Measurements from ENCODE around the gene HTT.

The HTT gene

DNA sequence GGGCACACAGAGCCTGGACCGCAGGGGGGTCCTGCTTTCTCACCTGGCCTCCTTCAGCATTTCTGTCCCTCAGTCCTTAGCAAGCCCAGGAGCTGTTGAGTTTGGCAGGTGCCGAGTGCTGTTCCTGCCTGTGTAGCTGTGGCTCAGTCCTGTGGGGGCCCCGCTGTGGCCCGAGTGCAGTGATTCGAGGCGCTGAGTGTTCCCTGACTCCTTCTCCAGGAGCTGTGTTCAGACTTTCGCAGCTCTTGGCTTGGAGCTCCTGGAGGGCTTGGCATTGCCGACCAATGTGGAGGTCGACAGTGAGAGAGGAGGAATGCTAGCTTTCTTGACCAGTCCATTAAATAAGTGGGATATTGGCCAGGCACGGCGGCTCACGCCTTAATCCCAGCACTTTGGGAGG is 124.4 kb downstream of the HTT start:
- Histone ChIP-seq H3K4me3 (replicated peaks; ENCODE audit: low read depth, low read length) (no peak overlapping the region), H3K36me3 (ENCODE audit: control insufficient read depth, insufficient read depth, low read length) (peaks cover 35% of the 10 kb centered on the region), H3K27me3 (replicated peaks; ENCODE audit: control insufficient read depth, insufficient read depth, low read length) (no peaks in the 10 kb centered on the region)
- TF ChIP-seq, protein P1, sequence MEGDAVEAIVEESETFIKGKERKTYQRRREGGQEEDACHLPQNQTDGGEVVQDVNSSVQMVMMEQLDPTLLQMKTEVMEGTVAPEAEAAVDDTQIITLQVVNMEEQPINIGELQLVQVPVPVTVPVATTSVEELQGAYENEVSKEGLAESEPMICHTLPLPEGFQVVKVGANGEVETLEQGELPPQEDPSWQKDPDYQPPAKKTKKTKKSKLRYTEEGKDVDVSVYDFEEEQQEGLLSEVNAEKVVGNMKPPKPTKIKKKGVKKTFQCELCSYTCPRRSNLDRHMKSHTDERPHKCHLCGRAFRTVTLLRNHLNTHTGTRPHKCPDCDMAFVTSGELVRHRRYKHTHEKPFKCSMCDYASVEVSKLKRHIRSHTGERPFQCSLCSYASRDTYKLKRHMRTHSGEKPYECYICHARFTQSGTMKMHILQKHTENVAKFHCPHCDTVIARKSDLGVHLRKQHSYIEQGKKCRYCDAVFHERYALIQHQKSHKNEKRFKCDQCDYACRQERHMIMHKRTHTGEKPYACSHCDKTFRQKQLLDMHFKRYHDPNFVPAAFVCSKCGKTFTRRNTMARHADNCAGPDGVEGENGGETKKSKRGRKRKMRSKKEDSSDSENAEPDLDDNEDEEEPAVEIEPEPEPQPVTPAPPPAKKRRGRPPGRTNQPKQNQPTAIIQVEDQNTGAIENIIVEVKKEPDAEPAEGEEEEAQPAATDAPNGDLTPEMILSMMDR (IDR thresholded peaks at IDR 0.05; ENCODE audit: insufficient read depth, low read length, poor library complexity, severe bottlenecking): no peak
- no peak for DNase-seq (ENCODE audit: extremely low read depth, insufficient read length)

DNA sequence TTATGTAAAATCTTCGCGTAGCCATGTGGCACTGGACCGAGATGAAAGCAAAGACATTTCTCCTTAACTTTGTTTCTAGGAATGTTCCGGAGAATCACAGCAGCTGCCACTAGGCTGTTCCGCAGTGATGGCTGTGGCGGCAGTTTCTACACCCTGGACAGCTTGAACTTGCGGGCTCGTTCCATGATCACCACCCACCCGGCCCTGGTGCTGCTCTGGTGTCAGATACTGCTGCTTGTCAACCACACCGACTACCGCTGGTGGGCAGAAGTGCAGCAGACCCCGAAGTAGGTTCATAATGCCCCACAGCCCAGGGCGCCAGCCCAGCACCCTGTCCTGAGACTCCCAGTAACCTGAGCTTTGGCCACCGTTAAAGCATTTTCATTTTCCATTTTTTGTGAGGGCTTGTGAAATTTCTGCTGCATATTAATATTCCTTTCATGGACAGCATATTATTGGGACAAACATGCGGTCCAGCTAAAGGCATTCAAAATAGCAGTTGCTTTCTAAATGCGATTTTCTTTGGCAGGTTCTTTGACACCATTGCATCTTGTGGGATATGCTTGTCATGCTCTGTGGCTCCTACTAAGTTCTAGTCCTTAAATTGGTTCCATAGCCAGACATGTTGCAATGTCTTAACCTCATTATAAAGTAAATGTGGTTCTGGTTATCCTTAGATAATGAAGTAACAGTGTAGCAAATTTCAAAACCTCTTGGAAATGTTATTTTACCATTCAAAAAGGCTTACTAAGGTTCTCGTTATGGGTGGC is 125.4 kb downstream of the HTT start:
- DNase-seq (ENCODE audit: extremely low read depth, insufficient read length): no peak
- TF ChIP-seq, protein P1 (IDR thresholded peaks at IDR 0.05; ENCODE audit: insufficient read depth, low read length, poor library complexity, severe bottlenecking): no peak
- no peak overlapping the region for H3K4me3 ChIP-seq (replicated peaks; ENCODE audit: low read depth, low read length)
- peaks cover 35% of the 10 kb centered on the region for H3K36me3 ChIP-seq (ENCODE audit: control insufficient read depth, insufficient read depth, low read length)
- no peaks in the 10 kb centered on the region for H3K27me3 ChIP-seq (replicated peaks; ENCODE audit: control insufficient read depth, insufficient read depth, low read length)

DNA sequence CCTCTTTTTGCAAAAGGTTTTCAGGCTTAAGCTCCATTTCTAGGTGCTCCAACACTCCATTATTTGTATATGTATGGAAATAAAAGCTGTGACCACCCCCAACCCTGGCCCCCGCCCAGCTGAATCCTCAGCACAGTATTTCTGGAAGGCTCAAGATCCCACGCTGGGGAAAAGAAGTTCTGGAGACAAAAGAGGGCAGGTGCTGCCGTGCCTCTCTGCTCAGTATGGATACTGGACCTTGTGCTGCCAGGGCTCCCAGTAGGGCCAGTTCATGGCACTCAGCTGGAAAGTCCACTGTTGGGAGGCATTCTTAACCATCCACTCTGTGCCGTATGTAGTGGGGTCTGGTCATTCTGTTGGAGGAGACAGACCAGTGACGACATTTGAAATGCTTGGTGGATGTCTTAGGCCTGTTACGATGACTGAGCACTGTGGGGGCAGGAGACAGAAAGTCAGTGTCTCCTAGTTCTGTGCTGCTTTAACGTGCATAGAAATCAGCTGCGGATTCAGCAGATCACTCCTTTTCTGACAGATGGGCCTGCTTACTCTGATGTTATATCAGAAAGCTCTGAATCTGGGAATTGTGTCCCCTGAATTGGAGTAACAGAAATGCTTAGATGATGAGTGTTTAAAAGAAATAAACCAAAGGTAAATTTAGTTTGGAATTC is 126.1 kb downstream of the HTT start:
- Histone ChIP-seq H3K4me3 (replicated peaks; ENCODE audit: low read depth, low read length) (no peak overlapping the region), H3K27me3 (replicated peaks; ENCODE audit: control insufficient read depth, insufficient read depth, low read length) (no peaks in the 10 kb centered on the region), H3K36me3 (ENCODE audit: control insufficient read depth, insufficient read depth, low read length) (peaks cover 35% of the 10 kb centered on the region)
- TF ChIP-seq, protein P1 (IDR thresholded peaks at IDR 0.05; ENCODE audit: insufficient read depth, low read length, poor library complexity, severe bottlenecking): no peak
- no peak for DNase-seq (ENCODE audit: extremely low read depth, insufficient read length)

DNA sequence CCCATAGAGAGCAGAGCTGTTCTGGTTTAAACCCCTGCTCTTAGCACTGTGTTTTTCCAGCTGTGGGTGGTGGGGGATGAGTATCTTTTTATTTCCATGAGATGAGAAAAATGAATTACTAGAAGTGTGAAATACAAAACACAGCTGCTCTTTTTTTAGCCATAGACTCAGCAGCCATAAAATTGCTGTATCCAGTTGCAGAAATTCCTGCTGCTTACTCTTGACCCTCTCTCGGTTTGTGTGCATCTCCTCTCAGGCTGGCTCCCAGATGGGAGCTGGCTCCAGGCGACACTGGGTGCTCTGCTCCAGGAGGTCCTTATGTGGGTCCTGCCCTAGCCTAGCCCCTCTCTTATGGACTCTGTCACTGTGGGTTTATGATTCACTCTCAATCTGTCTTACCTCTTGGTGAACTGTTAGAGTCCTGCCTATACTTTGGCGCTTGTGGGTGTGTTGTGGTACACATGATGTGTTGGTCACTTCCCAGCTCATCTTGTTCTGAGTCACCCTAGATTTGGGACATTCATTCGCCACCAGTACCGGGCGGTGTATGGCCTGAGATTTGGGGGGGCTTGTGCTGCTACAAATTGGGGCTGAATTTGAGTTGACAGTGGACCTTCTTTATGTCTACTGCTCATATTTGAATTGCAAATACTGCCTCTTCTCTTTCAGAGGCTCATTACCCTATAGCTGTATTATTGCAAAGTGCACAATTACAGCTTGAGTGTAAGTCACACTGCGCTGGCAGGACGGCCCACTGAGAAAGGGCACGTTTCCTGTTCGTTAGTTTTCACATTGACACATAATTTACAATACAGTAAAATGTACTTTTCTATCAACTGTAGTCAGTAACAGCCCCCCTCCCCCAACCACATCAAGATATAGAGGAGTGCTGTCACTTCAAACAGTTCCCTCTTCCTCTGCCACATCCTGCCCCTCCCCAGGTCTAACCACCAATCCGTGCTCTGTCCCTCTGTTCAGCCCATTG is 127.5 kb downstream of the HTT start:
- DNase-seq (ENCODE audit: extremely low read depth, insufficient read length): peak; percentile 33
- TF ChIP-seq, protein P1 (IDR thresholded peaks at IDR 0.05; ENCODE audit: insufficient read depth, low read length, poor library complexity, severe bottlenecking): no peak
- Histone ChIP-seq H3K4me3 (replicated peaks; ENCODE audit: low read depth, low read length) (no peak overlapping the region), H3K27me3 (replicated peaks; ENCODE audit: control insufficient read depth, insufficient read depth, low read length) (no peaks in the 10 kb centered on the region), H3K36me3 (ENCODE audit: control insufficient read depth, insufficient read depth, low read length) (peaks cover 29% of the 10 kb centered on the region)

DNA sequence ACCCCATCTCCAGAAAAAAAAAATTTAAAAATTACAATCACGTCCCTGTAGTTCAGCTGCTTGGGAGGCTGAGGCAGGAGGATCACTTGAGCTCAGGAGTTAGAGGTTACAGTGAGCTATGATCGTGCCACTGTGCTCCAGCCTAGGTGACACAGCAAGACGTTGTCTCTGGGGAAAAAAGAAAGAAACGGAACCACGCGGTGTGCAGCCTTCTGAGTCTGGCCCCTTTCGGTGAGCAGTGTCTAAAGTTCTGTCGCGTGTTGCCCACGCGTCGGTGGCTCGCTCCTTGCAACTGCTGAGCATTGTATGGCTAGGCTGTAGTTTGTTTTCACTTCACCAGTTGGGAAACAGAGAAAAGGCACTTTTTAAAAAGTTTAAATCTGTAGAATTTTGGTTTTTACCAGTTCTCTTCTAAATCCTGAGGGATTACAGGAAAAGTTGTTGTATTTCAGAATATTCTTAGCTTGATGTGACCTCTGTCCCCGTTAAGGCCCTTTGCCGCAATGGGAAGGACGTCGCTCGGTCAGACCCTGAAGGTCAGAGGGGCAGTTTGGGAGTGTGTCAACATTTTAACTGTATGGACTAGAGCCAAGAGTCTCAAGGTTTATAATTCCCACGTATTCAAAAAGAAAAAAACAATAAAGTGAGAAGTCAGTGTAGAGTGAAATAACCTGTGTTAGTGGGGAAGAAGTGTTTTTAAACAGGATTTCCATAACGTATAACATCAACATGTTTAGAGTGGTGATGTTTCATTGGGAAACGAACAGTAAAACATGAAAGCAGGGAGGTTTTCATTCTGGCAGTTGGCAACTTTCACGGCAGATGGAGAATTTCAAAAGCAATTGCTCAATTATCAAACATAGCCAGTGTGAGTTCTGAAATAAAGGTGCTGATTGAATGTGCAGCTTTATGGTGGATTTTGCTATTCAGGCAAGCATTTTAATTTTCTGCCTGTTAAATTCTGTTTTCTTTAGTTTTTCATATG is 128.6 kb downstream of the HTT start:
- TF ChIP-seq, protein P1 (IDR thresholded peaks at IDR 0.05; ENCODE audit: insufficient read depth, low read length, poor library complexity, severe bottlenecking): no peak
- Histone ChIP-seq H3K36me3 (ENCODE audit: control insufficient read depth, insufficient read depth, low read length) (peaks cover 28% of the 10 kb centered on the region), H3K4me3 (replicated peaks; ENCODE audit: low read depth, low read length) (no peak overlapping the region), H3K27me3 (replicated peaks; ENCODE audit: control insufficient read depth, insufficient read depth, low read length) (no peaks in the 10 kb centered on the region)
- DNase-seq (ENCODE audit: extremely low read depth, insufficient read length): no peak
